GM19025 (cell line): ENCODE data around the gene CA14.
"Not testable (repeated sequence)": the region's sequence is repeated elsewhere in the genome, so short reads cannot be mapped to it uniquely, and the experiment has no call there.

ENCODE experiments used
- ATAC-seq: cut with Tn5 transposase; IDR thresholded peaks from one replicate; pipeline ENCODE4 v1.9.1; 2021; ENCODE audit warnings: mild to moderate bottlenecking, low read depth, moderate library complexity; ENCODE audit not compliant: unreplicated experiment

CA14 gene

DNA sequence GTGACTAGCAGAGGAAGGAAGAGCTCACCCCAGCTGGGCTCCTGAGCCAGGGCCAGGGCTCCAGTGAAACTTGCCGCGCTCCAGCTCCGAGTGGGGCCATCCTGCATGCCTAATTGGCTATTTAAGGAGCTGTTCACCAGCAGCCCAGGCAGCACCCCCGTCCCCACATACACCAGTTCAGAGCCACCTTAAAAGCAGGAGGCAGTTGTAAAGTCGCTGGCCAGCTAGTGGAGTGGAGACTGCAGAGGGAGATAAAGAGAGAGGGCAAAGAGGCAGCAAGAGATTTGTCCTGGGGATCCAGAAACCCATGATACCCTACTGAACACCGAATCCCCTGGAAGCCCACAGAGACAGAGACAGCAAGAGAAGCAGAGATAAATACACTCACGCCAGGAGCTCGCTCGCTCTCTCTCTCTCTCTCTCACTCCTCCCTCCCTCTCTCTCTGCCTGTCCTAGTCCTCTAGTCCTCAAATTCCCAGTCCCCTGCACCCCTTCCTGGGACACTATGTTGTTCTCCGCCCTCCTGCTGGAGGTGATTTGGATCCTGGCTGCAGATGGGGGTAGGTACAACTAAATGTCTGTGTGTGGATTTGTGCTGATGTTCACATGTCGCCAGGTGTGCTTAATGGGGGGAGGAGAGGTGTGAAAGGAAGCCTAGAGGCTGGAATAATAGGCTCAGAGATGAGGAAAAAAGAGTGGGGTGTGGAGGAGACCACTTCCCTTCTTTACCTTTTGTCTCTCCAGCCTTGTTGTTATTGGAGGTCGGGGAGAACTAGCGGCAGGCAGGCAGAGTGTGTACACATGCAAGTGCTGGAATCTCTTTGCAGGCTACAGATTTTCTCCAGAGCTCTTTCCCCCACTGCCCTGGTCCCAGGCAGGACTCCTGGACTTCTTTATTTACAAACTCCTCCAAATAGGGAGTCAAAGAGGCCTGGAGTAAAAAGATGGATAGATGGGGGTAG is at the start of gene CA14:
CA14 (plus strand) TSS at position 151 of the 962 bp plus-strand sequence; CDS start at position 506, 355 bp downstream.
- ATAC-seq = no peak

DNA sequence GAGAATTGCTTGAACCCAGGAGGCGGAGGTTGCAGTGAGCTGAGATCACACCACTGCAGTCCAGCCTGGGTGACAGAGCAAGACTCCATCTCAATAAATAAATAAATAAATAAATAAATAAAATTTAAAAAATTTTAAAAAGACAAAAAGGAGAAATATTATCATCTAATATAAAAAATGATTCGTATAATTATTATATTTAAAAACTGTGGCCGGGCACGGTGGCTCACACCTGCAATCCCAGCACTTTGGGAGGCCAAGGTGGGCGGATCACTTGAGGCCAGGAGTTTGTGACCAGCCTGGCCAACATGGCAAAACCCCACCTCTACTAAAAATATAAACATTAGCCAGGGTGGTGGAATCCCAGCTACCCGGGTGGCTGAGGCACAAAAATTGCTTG is 49.1 kb upstream of the CA14 start:
- not testable (repeated sequence) for ATAC-seq

- no peak for ATAC-seq
Measured at GRCh38 chr1:150210091-150210490, 47.5 kb upstream of the CA14 start.

DNA sequence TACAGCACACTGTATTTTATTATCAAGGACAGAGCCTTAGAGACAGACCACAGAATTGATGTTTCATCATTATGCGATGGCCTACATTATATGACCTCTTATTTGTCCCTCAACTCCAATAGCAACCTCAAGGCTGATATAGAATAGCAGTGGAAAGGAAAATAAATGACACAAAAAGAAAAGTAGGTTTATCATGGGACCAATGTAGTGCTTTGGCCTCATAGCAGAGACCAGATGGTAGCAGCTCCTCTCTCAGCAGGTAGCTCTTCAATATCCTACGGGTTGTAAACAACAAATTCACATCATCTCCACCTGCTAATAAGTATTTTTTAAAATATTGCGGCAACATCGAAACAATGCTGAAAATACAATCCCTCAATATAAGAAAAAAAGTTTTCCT is 46.9 kb upstream of the CA14 start:
- no peak for ATAC-seq

DNA sequence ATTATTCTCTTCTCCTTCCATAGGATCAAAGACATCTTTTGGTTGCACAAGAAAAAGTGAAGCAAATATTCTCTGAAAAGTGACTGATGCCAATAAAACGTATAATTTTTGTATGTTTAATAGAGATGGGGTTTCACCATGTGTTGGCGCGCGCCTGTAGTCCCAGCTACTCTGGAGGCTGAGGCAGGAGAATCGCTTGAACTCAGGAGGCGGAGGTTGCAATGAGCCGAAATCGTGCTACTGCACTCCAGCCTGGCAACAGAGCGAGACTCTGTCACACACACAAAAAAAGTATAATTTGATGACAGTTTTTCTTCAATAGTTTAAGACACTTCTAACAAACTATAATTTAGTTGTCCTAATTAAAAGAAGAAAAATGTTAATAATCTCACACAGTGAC is 45.5 kb upstream of the CA14 start:
- ATAC-seq = no peak

DNA sequence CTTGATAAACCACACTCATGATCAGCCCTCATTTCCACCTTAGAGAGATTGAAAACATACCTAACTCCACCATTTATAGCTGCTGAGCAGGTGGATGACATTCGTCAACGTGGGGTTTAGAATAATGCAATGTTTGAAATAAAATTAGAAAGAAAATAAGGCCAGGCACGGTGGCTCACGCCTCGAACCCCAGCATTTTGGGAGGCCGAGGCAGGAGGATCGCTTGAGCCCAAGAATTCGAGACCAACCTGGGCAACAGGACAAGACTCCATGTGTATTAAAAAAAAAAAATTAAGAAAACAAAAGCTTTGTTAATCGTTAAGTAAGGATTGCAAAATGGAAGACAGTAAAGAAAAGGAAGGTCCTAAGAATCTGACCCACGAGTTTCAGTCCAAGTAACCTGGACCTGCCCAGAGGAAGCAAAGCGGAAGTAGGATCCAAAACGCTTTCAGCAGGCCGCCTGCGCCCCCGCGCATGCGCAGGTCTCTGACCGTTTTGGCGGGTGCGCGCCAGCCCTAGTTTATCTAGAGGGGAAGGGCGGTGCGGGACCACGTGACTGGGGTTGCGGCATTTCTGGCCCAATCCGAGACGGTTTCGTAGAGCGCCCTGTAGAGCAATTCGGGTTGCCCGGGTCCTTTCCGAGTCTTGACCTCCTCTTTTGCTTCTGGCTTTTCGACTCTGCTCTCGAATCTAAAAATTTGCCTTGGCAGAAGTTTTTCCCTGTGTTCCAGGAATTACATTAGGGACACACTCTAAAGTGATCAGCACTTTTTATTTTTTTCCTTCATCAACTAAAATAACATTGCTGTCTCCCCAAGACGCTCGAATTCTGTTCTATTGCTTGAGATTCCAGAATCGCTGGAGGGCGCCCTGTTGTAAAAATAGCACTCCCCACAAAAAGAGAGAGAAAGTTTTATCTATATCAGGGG is 44.1 kb upstream of the CA14 start:
- peak; percentile 94 for ATAC-seq

DNA sequence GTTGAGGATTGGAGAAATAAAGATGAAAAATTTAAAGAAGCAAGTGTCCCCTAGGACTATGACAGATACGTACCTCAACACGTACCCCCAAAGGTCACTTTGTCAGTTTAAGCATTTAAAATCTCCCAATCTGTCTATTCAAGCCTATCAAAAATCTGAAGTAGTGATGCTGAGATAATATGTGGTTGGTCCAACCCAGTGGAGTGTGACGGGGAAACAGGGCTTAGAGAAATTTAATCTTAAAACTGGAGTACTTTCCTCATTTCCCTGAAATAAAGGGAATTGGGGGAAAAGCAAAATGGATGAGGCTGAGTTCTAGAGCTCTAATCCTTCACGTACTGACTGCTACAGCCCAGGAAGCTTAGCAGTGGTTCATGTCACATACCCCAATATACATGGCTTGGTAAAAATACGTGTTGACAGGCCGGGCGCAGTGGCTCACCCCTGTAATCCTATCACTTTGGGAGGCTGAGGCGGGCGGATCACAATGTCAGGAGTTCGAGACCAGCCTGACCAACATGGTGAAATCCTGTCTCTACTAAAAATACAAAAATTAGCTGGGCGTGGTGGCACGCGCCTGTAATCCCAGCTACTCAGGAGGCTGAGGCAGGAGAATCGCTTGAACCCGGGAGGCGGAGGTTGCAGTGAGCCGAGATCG is 43.3 kb upstream of the CA14 start:
- not testable (repeated sequence) for ATAC-seq

DNA sequence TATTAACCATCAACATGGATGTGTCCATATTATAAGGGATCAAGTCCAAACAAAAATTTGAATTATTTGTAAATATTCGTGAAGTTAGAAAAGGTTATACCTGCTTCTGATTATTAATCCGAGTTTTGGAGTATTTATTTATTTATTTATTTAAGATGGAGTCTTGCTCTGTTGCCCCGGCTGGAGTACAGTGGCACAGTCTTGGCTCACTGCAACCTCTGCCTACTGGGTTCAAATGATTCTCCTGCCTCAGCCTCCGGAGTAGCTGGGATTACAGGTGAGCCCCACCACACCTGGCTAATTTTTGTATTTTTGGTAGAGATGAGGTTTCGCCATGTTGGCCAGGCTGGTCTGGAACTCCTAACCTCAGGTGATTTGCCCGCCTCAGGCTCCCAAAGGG is 41.7 kb upstream of the CA14 start:
- not testable (repeated sequence) for ATAC-seq

DNA sequence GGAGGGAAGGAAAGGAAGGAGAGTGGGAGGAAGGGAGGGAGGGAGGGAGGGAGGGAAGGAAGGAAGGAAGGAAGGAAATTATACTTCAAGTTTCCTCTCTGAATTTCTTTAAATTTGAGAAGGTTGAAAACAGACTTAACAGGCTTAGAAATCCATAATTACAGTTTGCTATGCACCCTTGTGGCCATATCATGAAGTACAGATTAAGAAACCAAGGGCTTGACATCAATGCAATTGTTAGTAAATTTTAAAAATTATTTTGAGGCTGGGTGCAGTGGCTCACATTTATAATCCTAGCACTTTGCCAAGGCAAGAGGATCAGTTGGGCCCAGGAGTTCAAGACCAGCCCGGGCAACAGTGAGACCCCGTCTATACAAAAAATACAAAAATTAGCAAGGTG is 36.0 kb upstream of the CA14 start:
- ATAC-seq = no peak

DNA sequence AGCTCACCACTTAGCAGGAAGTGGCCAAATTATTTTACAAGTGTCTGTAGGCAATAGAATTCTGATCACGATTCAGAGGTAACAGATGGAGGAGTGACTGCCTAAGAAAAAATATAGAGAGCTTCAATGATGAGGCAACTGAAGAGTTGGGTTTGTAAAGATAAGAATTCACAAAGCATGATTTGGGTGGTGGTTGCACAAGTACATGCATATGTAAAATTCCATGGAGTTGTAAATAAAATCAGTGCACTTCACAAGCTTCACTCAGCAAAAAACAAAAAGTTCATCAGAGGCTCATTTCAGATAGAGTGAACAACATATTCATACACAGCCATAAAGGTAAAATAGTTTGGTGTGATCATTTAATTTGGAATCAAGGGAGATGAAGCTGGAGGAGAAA is 32.6 kb upstream of the CA14 start:
- ATAC-seq = no peak

DNA sequence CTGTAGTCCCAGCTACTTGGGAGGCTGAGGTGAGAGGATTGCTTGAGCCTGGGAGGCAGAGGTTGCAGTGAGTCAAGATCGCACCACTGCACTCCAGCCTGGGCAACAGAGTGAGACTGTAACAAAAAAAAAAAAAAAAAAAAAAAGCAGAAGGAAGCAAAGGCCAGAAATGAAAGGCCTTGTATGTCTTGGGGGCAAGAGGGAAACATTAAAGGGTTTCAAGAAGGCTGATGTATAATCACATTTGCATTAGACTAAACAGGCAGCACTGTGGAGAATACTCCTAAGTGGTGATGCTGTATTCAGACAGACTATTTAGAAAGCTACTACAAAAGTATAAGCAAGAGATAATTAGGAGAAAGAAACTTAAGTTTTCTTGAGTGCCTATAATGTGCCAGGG is 32.0 kb upstream of the CA14 start:
- ATAC-seq = no peak

- no peak for ATAC-seq
Measured at GRCh38 chr1:150226486-150226885, 31.1 kb upstream of the CA14 start.

- no peak for ATAC-seq
Measured at GRCh38 chr1:150227228-150227627, 30.3 kb upstream of the CA14 start.

DNA sequence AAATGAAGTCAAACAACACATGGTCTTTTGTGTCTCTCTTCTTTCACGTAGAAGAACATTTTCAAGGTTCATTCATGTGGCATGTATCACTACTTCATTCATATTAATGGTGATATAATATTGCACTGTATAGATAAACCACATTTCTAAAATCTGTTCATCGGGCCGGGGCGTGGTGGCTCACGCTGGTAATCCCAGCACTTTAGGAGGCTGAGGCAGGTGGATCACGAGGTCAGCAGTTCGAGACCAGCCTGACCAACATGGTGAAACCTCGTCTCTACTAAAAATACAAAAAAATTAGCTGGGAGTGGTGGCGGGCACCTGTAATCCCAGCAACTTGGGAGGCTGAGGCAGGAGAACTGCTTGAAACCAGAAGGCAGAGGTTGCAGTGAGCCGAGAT is 29.3 kb upstream of the CA14 start:
- ATAC-seq = not testable (repeated sequence)

GRCh38 chr1:150232921-150233320 is 24.7 kb upstream of the CA14 start:
- ATAC-seq = not testable (repeated sequence)

- ATAC-seq = no peak
Measured at GRCh38 chr1:150233359-150234308, 23.9 kb upstream of the CA14 start.

GRCh38 chr1:150234309-150234565 is 23.3 kb upstream of the CA14 start:
- ATAC-seq = no peak

- peak; percentile 48 for ATAC-seq
Measured at GRCh38 chr1:150234566-150235293, 22.8 kb upstream of the CA14 start.

DNA sequence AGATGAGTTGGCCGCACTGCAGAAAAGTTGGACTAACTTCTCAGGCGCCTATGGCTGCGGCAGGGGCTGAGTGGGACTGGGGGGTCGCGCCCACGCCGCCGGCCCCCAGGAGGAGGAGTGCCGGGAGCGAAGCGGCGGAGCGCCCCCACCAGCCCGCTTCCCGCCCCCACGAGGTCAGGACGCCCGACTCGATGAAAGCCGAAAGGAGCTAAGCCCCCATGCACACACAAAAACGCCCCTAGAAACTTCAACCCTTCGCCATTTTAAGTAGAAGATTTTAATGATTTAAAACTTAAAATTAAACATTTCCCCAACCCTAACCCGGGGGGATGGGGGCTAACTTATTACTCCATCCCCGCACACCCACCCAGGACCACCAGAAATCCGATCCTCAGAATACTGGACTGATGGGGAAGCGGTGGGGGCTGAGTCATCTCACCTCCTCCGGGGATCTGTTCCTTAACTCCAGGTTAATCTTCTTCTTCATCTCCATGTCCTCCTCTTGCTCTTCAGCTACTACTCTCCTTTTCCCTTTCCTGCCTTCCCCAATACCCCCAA is 22.2 kb upstream of the CA14 start:
- ATAC-seq = no peak
